Measurements from ENCODE around the gene ACTR3.

Gene ACTR3

GRCh38 chr2:114006460-114006859 is 116.6 kb downstream of the ACTR3 start:
- no peak for DNase-seq

DNA sequence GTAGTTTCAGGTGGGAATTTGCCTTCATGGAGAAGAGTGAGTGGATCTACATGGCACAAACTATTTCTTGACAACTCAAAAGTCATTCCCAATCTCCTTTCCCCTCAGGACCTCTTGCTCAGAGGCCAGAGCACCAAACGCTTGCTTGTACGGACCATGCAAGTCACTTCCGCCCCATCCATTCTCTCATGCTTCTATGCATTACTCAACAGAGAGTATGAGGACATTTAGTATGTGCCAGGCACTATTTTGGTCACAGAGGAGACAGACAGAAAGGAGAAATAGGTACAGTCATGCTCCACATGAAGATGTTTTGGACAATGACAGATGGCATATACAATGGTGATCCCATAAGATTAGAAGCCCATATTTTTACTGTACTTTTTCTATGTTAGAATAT is 117.5 kb downstream of the ACTR3 start:
- no peak for DNase-seq

GRCh38 chr2:114008720-114009119 is 118.8 kb downstream of the ACTR3 start:
- DNase-seq: no peak

DNA sequence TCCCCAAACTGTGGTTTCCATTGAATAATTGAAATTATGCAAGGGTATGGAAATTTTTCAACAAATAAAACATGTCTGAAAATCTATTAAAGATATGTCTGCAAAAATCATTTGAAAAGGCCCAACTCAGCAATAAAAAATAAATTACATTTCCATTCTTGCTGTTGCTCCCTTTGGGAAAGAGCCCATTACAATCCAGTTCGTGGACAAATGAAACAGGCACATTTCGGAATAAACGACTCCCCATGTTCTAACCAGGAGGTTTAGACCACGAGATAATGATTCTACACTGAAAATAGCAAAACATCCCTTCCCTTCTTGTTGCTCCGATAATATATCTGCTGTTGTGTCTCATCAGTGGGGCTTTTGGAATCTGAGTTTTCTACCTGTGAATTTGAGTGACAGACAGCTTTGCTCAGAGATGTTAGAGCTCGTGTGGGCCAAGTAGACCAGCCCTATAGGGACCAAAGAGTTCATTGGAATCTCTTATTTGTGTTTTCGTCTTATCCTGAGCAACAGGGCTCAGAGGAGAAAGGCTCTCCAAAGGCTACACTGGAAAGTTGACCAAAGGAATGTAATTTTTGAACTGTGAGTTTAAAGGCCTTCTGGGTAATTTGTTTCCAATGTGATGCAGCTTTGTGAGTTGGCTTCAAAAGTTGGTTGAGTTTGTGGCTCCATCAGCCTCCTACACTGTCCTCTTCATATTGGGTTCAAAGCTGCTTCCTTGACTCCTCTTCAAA is 119.5 kb downstream of the ACTR3 start:
- no peak for DNase-seq

DNA sequence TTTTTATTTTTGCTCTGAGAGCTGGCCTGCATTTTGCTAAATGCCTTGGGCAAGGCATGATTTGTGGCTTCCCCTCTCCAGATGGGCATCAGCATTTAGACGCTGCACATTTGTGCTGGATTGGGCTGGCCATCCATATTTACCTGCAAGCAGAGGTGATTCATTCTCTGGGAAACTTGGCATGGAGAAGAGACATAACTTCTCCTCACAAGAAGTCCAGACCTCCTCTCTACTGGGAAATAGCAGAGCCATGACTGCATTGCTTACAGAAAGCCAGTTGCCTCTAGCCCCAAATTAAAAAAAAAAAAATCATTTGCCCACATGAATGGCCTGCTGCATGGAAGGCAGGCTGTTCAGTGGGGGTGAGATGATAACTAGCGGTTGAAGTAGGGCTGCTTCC is 120.1 kb downstream of the ACTR3 start:
- no peak for DNase-seq

GRCh38 chr2:114011713-114012112 is 121.8 kb downstream of the ACTR3 start:
- no peak for DNase-seq

Measured in effector CD4-positive, alpha-beta T cell (primary cell).